GM19324 (cell line): ENCODE results near the gene CCKAR.
"Not testable (repeated sequence)": the region's sequence is repeated elsewhere in the genome, so short reads cannot be mapped to it uniquely, and the experiment has no call there.

Experiments
- ATAC-seq: cut with Tn5 transposase; IDR thresholded peaks from one replicate; pipeline ENCODE4 v1.9.1; 2021; ENCODE audit warnings: mild to moderate bottlenecking, moderate library complexity; ENCODE audit not compliant: unreplicated experiment, low FRiP score

CCKAR gene, protein sequence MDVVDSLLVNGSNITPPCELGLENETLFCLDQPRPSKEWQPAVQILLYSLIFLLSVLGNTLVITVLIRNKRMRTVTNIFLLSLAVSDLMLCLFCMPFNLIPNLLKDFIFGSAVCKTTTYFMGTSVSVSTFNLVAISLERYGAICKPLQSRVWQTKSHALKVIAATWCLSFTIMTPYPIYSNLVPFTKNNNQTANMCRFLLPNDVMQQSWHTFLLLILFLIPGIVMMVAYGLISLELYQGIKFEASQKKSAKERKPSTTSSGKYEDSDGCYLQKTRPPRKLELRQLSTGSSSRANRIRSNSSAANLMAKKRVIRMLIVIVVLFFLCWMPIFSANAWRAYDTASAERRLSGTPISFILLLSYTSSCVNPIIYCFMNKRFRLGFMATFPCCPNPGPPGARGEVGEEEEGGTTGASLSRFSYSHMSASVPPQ

DNA sequence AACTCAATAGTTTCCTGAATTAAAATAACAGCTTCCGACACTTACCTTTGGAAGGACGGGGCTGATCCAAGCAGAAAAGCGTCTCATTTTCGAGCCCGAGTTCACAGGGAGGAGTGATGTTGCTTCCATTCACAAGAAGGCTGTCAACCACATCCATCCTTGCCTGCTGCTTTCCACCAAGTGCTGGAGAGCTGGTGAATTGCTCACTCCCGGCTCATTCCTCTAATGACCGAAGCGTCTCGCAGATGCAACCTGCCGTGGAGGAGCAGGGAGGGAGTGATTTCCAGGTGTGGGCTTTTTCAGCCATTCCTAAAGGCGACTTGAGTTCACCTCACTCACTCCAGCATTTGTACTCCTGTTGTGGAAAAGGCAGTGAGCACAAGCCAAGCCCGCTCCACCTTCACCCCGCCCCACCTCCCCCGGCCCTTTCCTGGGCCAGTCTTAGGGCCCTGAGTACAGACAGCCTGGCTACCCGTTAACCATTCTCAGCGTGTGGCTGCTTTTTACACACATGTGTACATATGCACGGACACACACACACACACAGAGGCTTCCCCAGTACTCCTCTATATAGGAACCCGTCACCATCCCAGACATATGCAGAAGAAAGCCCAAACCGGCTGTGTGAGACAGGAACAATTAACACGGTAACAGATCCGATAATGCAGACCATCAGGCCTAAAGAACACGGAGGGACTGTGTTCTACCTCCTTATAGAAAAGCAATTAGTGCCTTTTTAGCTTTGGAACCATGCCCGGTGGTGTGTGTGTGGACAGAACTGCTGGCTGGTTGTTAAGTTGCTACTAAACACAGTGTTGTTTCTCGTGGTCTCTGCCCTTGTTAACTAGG, at the start of gene CCKAR:
Gene CCKAR, minus strand, starts transcription at position 374 of the 849 bp plus-strand sequence. Its CDS starts 217 bp downstream, at position 157.
- ATAC-seq = no peak

DNA sequence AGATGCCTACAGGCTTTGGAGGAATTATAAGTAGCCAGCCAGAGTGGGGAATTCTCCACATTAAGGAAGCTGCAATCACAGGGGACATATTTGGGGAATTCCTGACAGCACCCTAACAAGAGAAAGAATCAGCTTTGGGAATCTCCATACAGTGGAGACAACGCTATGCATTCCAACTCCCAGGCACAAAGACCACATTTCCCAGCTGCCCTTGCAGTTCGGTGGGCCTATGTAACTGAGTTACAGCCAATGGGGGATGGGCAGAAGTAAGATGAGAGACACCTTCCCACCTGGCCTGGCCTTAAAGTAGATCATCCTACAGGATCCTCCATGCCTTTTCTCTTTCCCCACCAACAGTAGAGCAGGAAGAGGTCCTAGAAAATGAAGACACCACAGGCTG, 43.4 kb upstream of the CCKAR start:
- no peak for ATAC-seq

DNA sequence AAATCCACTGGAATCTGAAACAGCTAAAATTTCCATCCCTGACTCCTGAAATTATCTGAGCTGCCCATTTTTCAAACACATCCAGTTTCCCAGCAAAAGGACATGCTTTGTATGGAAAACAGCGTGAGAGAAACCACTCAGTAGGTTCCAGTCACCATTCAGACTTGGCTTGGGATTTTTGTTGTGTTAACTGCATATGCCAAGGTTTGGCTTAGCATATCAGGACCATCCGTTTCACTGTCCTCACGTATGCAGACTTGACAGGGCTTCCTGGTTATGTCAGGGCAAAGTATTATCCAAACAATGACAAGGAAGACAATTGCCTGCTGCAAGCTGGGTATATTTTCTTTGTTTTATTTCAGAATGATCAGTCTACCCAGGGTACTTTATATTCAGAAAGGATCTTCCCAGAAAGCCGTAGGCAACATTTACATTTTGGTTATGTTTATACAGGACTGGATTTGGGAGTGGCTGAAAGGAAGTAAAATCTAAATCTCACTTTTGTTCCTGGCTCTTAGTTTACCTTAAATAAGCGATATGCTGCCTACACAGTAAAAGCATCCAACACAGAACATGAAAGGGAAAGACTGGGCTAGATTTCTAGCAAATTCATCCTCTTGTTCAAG, 41.3 kb upstream of the CCKAR start:
- no peak for ATAC-seq

DNA sequence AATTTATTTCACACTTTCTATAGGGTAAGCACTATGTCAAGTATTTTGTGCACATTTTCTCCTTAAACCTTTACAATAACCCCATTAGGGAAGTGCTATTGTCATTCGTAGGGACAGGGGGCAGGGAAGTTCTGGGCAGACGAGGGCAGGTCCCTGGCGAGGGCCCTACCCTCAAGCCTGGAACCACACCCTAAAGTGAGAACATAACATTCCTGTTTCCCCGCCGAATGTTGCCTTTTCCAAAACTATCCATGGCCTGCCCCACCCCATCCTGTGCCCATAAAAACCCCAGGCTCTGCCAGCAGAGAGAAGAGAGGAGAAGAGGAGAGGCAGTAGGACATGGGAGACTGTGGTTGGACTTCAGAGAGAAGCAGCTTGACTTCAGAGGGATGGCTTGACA, 39.8 kb upstream of the CCKAR start:
- ATAC-seq = no peak

DNA sequence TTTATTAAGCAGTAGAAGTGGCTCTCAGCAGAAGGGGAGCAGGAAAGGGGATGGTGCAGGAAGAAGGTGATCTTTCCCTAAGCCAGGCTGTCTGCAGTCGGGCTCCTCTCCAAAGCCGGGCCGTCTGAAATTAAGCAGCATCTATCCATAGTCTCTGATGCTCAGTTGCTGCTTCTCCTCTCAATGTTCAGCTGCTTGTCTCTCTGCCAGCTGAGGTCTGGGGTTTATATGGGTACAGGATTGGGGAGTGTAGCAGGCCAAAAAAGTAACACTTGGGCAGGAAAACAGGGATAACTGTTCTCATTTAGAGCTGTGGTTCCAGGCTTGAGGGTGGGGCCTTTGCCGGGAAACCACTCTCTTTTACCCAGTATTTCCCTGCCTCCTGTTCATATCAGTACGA, 39.2 kb upstream of the CCKAR start:
- no peak for ATAC-seq

DNA sequence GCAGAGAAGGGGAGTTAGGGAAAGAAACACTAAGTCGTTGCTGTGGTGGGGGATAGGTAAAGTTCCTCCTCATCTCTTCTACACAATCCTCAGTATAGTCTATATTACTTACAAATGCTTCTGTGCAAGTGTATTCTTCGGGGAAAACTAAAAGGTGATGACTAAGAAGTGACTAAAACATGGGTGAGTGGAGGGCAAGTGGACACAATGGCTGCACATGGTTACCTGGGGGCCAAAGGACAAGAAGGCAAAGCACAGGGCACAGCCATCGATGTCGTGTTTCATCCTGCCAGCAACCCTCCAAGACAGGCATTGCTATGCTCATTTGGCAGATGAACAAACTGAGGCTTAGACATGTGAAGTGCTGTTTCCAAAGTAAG, 35.5 kb upstream of the CCKAR start:
- no peak for ATAC-seq

DNA sequence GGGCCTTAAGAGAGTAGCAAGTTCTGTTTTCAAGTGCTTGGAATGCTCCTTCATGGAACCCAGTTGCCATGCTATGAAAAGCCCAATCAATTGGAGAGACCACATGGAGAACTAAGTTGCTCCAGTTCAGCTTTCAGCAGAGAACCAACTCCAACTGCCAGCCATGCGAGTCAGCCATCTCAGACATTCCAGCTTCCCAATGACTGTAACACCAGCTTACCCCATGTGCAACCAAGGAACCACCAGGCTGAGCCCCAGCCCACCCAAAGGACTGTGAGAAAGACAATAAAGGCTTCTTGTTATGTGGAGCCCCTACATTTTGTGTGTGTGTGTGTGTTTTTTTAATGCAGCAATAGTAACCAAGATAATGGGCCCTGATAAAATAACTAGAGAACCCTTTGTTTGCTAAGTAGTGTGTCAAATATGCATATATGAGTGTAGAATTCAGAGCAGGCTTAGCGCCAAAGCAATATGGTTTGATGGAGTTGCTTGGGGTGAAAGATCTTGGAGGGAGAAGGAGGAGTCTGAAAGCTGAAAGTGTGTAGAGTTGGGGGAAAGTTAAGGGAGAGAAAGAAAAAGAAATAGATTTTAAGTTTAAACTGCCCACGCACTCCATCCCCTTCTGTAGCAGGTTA, 35.0 kb upstream of the CCKAR start:
- no peak for ATAC-seq

DNA sequence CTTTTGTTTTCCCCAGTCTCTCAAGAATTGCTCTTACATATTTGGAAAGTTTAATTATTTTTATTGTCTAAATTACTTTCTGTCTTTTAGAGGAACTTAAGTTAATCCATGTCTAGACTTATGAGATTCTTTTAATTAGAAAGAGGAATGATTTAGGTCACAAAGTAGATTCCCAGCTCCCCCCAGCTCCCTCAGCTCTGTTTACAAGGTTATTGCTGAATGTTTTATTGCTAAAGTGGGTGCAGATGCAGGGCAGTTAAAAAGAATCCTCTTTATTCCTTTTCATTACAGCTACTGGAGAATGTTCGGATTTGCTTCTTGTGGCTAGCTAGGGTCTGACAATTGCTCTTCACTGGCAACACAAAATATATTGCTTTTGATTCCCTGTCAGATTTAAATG, 33.7 kb upstream of the CCKAR start:
- ATAC-seq = no peak

DNA sequence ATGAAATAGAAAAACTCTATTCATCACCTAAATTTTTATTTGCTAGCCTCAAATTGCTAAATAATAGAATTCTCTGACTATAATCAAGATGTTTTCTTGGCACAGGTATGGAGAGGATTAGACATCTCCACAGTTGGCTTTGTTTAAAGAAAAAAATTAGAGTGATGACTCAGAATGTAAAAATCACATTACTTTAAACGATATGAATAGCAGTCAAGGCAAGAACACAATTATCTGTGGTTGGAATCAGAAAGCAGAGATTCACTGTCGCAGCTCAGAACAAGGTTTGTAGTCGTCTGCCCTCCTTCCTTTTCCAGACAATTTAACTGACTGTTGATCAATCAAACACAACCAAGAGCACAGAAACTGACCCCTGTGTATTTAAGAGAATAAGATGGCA, 32.2 kb upstream of the CCKAR start:
- ATAC-seq = no peak

DNA sequence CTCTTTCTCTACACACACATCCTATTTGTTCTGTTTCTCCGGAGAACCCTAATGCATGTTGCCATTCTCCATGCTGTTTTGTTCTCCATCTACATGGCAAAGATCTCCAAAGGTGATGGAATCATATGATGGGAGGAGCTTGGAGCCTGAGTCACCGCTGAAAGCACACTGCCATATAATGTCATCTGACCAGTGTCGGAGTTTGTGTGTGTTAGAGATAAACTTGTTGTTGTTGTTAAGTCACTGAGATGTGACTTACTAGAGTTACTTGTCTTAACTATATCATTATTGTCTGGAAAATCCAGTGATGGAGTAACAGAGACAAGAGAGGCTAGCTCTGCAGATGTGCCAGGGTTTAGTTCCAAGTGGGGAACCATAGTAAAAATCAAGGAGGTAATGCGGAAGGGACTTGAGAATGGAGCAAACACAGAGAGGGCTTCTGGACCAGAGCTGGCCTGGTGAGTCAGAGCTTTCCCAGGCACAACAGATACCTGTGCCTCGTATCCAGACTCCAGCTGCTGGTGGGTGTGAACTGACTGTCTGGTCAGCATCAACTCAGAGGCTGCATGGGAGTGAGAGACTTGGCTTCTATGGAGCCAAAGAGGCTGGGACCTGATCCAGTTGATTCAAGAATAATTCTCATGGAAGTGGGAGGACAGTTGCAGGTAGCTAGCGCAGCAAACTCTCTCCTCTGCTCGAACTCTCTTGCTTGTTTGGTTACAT, 30.6 kb upstream of the CCKAR start:
- ATAC-seq = no peak

DNA sequence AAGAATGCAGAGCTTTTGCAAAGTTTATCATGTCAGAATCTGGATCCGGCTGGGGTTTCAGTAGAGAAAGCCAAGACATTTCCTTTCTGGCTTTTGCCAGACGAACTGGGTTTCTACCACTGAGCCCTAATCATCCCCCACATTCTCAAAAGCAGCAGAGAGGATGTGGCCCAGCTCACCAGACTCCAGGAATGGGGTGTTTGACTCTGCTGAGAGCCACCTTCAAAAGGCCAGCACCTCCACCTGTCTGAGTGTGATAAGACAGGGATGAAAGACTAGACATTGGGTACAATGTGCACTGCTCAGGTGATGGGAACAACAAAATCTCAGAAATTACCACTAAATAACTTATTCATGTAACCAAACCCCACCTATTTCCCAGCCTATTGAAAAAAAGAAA, 25.7 kb upstream of the CCKAR start:
- no peak for ATAC-seq

DNA sequence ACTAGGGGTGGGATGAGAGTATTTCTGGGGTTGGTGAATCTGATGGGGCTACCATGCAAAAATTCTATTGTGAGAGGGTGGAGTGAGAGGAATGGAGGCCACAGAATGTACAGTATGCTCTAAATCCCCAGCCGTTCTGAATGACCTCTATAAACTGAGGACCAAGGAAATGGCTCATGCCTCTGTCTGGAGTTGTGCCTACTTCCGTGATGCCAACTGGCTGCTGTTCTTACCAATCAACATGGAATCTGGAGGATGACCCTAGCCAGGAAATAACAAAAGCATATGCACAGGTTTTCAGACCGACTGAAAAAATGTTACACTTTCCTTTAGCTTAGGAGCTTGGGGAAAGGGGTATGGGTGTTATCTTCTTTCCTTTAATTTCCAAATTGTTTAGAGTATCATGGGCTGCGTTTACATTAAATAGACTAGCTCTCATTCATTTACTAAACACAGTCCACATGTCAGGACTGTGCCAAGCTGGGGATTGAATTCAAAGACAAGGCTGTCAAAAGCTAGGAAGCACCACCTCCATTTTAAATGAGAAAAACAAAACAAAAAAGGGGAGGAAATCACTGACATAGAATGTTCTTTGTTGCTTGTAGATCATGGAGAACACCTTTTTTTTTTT, 20.2 kb upstream of the CCKAR start:
- ATAC-seq = no peak

DNA sequence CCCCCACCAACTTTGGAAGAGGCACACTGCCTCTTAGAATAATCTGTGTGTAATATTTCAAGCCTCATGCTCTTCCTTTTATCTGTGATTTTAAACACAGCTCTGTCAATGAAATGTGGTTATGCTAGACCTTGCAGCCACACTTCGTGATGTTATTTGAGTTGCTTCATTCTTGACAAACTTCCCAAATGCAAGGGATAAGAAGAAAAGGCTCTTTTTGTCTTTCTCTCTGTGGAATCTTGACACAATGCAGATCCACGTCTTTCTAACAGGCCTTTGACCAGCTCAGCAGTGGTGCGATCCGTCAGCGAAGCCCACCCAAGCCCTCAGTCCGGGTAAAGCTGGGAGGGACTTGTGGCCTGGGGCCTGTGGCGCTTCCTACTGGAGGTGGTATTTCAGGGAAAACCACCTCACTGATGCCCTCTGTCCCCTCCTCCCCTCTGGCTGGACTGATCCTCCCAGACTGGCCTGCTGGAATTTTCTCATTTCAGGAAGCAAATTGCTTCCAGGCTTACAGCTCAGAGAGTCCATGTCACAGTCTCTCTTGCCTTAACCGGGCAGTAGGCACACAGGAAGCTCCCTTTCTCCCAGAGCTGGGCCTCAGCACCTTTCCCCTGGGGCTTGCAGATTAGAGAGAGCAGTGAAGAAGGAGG, 19.5 kb upstream of the CCKAR start:
- ATAC-seq = no peak

DNA sequence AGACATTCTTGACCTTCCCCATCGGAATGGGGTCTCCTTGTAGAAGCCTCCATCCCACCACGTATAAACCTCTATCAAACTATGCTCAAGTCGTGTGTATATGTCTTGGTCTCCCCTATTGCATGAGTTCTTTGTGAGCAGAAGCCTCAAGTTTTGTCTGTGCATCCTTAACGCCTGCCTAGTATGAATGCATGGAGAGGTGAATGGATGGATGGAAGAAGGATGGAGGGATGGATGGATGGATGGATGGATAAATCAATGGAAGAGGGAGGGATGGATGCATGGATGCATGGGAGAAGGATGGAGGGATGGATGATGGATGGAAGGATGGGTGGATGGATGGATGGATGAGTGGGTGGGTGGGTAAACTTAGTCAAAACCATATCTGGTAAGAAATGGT, 17.0 kb upstream of the CCKAR start:
- ATAC-seq = no peak

DNA sequence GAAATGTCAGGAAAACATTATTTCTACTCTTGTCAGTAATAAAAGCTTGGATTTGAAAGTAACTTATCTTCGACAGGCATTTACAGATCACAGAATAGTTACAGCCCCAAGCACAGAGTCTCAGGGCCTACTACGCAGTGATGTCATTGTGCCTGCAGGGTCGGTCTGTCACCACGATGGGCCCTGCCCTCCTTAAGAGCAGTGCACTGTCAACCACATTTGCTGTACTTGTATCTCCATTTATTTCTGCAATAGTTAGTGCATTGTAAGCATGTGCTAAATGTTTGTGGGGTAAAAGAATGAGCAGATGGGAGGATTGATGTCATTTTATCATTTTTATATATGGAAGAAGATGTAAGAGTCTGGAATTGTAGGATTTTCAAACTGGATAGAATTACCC, 13.6 kb upstream of the CCKAR start:
- no peak for ATAC-seq

DNA sequence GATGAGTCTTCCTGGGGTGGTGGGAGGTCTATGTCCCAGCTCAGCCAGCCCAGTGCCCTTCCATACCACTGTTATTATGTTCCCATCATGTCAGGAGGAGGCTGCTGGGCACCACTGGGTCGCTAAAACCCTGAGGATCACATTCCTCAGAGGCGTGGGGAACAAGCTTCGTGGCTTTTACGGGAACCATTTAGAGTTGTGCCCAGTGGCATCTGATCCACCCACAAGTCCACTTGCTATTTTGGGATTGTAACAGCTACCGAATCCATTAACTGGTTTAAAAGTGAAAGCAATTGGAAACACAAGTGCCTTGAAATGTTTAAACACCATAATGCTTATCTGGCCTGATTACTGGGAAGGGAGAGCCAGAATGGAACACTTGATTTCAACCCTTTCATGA, 13.1 kb upstream of the CCKAR start:
- no peak for ATAC-seq

DNA sequence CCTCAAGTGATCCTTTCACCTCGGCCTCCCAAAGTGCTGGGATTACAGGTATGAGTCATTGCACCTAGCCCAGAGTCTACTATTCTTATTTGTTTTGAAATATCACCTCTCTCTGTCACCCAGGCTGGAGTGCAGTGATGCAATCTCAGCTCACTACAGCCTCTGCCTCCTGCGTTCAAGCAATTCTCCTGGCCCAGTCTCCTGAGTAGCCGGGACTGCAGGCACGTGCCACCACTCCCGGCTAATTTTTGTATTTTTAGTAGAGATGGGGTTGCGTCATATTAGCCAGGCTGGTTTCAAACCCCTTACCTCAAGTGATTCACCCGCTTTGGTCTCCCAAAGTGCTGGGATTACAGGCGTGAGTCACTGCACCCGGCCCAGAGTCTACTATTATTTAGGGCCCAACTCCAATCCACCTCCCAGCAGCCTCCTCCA, 10.3 kb upstream of the CCKAR start:
- not testable (repeated sequence) for ATAC-seq

DNA sequence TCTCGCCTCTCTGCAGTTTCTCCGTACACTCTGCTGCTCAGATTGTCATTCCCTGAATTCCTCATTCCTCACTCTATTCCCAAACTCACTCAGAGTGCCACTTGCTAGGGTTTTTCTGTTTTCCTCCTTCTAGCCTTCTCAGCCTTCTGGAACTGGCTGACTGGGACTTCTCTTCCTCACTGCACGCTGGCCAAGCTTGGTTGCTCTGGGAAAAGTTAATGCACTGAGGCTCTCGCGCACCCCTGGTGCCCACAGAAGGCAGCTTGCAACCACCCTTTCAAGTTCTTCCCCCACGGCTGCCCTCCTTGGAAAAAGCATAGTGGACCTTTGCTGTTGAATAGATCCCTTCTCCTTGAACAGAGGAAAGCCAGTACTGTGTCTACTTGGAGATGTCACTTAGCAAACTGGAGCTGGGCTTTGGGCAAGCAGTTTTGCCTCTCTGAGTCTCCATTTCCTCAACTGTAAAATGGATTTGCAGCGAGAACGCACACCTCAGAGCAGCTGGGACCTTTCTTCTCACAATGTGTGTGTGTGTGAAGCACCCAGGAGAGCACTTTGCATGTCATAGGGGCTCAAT, 6.0 kb upstream of the CCKAR start:
- ATAC-seq = no peak

DNA sequence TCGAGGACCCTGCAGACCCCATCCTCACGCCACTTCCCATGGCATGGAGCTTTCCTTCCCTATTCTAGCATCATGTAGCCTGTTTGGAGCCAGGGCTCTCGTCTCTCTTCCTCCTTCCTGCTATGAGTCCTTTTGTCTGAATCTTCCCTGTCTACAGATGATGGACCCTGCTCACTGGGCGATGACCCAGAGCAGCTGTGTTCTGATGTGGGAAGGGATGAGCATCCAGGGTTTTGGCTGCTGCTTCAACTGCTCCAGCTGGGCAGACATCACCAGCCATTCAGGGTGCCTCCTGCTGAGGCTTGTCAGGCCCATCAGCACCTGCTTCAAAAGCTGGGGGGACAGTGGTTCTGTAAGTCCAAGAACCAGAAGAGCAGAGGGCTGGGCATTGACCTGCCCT, 3.2 kb upstream of the CCKAR start:
- ATAC-seq = no peak
